HG03558 (cell line): ENCODE data around the gene DMPK.

Source experiments
- ATAC-seq: cut with Tn5 transposase; IDR thresholded peaks from one replicate; pipeline ENCODE4 v1.9.1; 2021; ENCODE audit warnings: moderate number of reproducible peaks; ENCODE audit not compliant: unreplicated experiment; ENCODE audit errors: extremely low read depth

Gene DMPK

GRCh38 chr19:45782162-45782691 is at the start of gene DMPK:
DMPK (minus strand) TSS chr19:45782490; CDS start chr19:45782352, 138 bp downstream.
- no peak for ATAC-seq

GRCh38 chr19:45828945-45829344 is 46.7 kb upstream of the DMPK start:
- no peak for ATAC-seq

- ATAC-seq = no peak
These were observed 46.2 kb upstream of the DMPK start for GRCh38 chr19:45828523-45828922.

GRCh38 chr19:45827459-45828093 is 45.3 kb upstream of the DMPK start:
- ATAC-seq = no peak

- ATAC-seq = no peak
These were observed 44.6 kb upstream of the DMPK start for GRCh38 chr19:45826934-45827333.

- no peak for ATAC-seq
These were observed 43.9 kb upstream of the DMPK start for GRCh38 chr19:45825917-45826893.

- no peak for ATAC-seq
These were observed 42.9 kb upstream of the DMPK start for GRCh38 chr19:45825263-45825605.

GRCh38 chr19:45824531-45825262 is 42.4 kb upstream of the DMPK start:
- ATAC-seq = no peak

GRCh38 chr19:45824041-45824471 is 41.8 kb upstream of the DMPK start:
- ATAC-seq = no peak

- no peak for ATAC-seq
These were observed 40.9 kb upstream of the DMPK start for GRCh38 chr19:45823182-45823581.

GRCh38 chr19:45822716-45823115 is 40.4 kb upstream of the DMPK start:
- no peak for ATAC-seq

- no peak for ATAC-seq
These were observed 39.3 kb upstream of the DMPK start for GRCh38 chr19:45821570-45821969.

- no peak for ATAC-seq
These were observed 38.8 kb upstream of the DMPK start for GRCh38 chr19:45821103-45821521.

GRCh38 chr19:45820413-45821102 is 38.3 kb upstream of the DMPK start:
- no peak for ATAC-seq

GRCh38 chr19:45819769-45820168 is 37.5 kb upstream of the DMPK start:
- ATAC-seq = no peak

GRCh38 chr19:45817725-45818301 is 35.5 kb upstream of the DMPK start:
- no peak for ATAC-seq

- peak; percentile 67 for ATAC-seq
These were observed 34.9 kb upstream of the DMPK start for GRCh38 chr19:45817010-45817724.

- ATAC-seq = no peak
These were observed 34.1 kb upstream of the DMPK start for GRCh38 chr19:45816236-45817009.
